ENCODE results near the gene EXT2.

The EXT2 gene

DNA sequence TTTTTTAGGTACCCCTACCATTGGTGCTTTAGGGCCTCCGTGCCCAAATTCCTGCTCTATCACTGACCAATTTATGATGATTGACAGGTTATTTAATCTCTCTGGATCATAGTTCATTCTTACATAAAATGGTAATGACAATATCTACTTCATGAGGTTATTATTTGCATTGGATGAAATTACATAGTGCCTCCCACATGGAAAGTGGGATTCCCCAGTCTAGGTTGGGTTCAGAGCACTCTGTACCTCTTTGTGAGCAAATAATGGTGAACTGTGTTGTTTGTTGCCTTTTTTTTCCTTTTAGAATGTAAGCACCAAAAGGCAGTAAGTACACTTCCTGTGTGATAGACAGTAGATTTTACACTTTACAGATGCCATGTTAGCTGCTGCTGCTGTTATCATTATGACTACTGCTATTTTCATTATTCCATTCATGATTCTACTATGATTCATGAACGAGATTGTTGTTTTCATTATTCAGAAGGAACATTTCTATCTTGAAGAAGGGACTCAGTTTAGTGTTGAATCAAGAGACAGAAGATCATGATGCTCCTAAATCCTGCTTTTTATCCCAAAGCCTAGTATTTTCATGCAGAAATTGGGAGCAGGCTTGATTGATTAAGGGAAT, 113.6 kb downstream of the EXT2 start:
- no peak for DNase-seq

DNA sequence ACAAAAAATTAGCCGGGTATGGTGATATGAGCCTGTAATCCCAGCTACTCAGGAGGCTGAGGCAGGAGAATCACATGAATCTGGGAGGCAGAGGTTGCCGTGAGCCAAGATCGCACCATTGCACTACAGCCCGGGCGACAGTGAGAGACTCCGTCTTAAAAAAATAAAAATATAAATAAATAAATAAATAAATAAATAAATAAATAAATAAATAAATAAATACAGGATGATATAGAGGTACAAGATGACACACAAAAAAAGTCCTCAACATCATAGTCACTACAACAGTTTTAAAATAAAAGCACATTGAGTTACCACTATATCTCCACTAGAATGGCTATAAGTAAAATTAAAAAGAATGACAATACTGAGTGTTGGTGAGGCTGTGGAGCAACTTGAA, 116.7 kb downstream of the EXT2 start:
- DNase-seq: no peak

GRCh38 chr11:44213148-44213547, 117.7 kb downstream of the EXT2 start:
- no peak for DNase-seq

GRCh38 chr11:44217432-44217831, 122.0 kb downstream of the EXT2 start:
- DNase-seq: no peak

DNA sequence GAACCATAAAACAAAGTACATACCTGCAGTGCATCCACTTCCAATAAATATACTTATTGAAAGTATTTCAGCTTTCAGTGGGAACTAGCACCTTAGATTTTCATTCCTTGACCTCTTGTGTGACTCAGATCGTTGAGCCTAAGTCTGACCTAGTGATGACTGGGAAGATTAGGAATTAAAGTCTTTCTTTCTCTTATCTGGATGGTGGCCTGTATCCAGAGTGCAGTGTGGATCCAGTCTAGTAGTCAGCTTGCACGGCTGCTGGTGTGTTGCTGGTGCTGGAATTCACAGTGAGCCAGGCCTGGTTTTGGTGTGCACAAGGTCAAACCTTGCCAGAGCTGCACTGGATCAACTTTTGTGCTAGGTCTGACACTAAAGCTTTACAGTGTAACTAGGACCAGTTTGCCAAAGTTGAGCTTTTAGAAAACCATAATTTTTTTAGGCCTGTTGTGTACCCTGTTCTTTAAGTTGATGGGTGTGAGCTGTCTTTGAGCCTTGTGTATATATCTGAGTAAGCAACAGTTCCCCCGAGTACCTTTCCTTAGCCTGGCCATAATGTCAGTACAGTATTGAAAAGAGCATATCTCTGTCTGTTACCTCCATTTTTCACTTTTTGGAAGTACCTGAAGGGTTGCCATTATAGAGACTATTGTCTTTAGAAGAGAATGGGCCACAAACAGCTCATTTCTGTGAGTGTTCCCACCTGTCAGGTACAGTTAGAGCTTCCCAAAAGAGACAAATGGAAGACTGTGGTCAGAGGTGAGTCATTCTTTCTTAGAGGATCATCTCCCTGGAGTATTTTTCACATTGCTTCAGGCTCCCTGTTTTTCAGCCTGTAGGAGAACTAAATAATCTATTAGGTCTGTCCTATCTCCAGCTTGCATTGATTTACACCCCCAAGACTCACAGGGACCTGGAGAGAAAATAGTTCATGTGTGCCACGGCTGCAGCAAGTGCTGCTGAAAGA, 124.6 kb downstream of the EXT2 start:
- DNase-seq: no peak

DNA sequence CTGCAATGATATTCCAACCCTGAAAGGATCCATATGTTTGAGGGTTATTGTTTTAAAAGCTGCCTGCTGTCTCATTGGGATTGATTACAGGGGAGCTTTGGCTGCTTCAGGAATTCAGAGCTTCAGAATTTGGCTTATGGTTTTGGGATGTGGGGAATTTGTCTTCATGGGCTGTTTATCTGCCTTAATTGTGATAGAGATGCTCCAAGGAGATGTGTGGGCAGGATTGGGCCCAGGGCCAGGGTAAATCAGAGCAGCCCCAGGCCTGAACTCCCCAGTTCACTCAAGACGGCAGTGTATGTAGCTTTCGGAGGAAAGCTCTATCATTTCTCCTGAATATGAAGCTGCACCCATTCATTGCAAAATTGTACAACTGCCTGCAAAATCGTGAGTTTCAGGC, 126.0 kb downstream of the EXT2 start:
- DNase-seq: no peak

DNA sequence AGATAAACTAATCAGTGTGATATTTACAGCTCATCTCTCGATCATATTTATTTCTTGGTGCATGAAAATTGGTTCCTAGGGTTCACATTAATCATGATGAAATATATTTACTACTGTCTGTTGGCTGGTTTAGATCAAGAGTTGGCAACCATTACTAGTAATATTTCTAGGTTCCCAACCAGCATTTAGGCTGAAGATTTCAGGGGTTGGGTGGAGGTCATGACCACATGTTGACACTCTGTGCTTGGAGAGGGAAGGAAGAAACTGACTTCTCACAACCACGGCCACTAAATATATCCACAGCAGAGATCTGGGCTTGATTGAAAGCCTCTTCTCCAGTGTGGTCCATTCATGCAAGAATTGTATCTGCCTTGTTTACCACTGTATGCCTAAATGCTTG, 126.5 kb downstream of the EXT2 start:
- no peak for DNase-seq

GRCh38 chr11:44223238-44223637, 127.8 kb downstream of the EXT2 start:
- no peak for DNase-seq

DNA sequence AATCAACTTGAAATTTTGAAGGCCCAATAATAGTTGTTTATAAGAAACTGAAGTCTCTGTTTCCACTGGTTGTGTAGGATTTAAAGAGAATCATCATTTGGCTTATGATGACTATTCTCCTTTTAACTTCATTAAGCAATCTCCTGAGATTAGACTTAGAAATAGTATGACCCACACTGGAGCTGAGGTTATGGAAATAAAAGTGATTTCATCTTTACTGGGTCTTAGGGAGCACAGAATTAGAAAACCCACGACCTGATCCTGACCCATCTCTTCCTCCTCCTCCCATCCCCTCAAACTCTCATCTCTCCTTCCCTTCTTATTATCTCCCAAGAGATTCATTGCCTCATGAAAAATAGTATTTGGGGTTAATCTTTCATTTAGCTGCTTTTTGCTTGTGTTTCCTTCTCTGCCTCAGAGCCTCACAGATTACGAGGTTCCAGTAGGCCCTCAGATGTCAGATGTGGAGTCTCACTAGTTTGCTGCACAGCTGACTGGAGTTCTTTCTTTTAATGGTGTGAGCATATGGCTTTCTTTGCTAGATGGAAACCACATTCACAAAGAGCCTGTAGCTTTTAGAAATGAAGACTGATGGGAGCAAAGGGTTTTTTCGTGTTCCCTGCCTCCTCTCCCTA, 129.5 kb downstream of the EXT2 start:
- DNase-seq: no peak

- DNase-seq: peak; percentile 42 to 67
These were observed 131.0 kb downstream of the EXT2 start for GRCh38 chr11:44226490-44226889.

GRCh38 chr11:44226945-44227344, 131.5 kb downstream of the EXT2 start:
- DNase-seq: peak in 1 of 2 experiments; percentile 38

DNA sequence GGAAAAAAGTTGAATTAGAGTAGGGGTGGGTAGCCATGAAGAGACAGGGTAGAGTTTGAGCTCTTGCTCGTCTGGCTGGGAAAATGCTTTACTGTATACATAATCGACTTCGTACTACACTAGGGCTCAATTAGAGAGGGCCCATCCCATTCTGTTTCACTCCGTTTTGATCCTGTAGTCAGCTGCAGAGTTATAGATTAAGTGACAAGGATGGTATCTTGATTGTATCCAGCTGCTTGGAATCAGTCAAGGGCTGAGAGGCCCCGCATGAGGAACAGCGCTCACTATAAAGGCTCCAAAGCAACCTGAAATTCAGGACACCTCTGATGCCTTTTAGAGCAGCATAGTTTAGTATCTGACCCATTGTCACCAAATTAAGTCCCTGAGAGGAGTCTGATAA, 132.9 kb downstream of the EXT2 start:
- DNase-seq: no peak

- DNase-seq: no peak
These were observed 133.6 kb downstream of the EXT2 start for GRCh38 chr11:44229098-44229497.

DNA sequence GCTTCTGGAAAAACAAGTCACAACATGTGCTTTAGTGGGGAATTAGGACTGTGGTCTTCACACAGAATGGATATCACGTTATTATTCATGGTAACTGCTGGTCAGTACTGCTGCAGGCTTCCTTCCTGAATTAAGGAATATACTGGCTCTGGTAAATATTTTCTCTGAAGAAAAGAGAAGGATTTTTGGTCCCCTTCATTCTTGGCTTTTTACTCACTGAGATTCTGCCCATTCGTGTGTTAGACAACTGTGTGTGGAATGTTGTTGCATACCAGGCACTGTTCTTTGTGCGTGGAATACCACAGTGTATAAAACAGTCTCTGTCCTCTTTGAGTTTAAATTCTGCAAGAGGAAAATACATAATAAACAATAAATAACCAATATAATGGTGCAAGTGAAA, 134.1 kb downstream of the EXT2 start:
- DNase-seq: no peak

DNA sequence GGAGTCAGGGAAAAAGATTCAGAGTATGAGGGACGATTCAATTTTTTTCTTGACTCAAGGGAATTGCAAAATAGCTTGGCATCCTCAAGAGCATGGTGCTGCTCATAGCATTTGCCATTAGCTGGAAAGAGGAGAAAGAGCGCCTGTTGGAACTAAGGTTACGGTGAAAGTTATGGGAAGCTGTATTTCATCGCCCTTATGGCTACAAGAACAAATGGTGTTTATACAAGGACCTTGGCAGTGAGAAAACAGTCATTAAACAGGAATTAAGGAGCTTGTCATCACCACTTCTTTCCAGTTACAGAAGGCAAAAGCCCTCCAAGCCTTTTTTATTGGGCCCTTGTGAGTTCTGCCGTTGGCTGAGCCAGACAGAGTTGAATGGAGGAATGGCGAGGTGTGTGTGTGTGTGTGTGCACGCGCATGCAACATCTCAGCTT, 140.3 kb downstream of the EXT2 start:
- peak in 1 of 2 experiments; percentile 8 for DNase-seq

- no peak for DNase-seq
These were observed 140.8 kb downstream of the EXT2 start for GRCh38 chr11:44236296-44236695.

- DNase-seq: no peak
These were observed 141.7 kb downstream of the EXT2 start for GRCh38 chr11:44237156-44237555.

- no peak for DNase-seq
These were observed 146.4 kb downstream of the EXT2 start for GRCh38 chr11:44241851-44242250.

DNA sequence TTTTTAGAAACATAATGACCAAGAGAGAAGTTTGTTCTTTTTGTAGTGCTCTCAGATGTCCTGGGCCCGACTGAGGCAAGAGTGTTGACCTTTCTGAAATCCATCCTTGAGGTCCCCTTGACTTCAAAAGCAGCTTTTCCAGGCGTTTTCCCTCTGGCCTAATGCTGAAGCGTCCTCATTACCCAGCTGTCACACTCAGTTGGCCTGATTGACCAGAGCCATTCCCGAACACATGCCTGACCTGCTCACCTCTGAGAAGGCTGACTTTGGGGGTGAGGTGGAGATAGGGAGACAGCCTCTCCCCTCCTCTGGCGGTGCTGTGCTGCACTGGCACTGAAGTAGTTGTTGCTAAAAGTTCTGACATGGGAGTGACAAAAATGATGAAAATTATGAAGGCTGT, 147.6 kb downstream of the EXT2 start:
- no peak for DNase-seq

GRCh38 chr11:44243595-44244343, 148.3 kb downstream of the EXT2 start:
- no peak for DNase-seq

- no peak for DNase-seq
These were observed 149.3 kb downstream of the EXT2 start for GRCh38 chr11:44244639-44245310.

DNA sequence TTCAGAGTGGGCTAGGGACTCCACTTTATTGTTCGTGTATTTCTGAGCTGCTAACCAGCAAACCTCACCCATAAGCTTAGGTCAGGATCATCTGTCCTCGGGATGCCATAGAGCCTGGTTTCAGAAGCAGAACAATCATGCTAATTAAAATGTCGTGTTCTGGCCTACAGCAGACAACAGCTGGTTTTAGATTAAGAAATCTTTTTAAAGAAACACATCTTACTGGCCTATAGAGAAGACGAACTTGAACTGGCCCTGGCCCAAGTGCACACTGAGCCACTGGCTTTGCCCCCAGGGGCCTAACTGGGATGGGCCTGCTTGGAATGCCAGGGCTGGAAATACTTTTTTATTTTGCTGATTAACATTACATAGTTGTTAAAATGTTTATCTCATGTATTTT, 151.2 kb downstream of the EXT2 start:
- DNase-seq: peak in 1 of 2 experiments; percentile 5

Measured in NCI-H524 (cell line).